Hypothalamus (tissue), 51 donors: ENCODE data around the gene TARP.
"Not testable (repeated sequence)": the region's sequence is repeated elsewhere in the genome, so short reads cannot be mapped to it uniquely, and the experiment has no call there.

Experiments
- DNase-seq, 51 donors: peaks; one replicate each; lab custom pipeline; 2025; lab: John Stamatoyannopoulos, UW

Gene TARP

GRCh38 chr7:38299275-38299931, 26.0 kb upstream of the TARP start:
- DNase-seq = no peak

DNA sequence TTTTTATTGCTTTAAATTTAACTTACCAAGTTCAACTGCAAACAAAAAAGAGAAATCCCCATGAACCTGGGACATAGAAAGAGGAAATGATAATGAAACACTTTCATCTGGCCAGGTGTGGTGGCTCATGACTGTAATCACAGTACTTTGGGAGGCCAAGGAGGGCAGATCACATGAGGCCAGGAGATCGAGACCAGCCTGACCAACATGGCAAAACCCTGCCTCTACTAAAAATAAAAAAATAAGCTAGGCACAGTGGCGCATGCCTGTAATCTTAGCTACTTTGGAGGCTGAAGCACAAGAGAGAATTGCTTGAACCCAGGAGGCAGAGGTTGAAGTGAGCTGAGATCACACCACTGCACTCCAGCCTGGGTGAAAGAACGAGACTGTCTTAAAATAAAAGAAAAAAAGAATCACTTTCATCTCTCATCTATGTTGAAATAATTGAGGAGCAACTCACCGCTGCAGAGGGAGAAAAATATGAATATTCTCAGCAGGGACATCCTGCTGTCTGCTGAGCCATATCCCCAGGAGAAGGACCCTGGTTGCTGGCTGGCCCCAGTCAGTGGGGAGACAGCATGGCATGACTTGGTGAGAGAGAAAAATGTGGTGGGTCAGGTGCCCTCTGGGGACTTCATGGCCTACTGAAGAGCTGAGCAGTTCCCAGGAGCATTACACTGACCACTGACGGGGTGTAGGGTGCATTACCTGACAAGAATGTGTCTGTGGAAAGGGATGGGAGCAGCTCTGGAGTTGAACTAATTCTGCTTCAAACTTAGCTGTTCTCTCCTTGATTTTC, 22.8 kb upstream of the TARP start:
- no peak for DNase-seq

DNA sequence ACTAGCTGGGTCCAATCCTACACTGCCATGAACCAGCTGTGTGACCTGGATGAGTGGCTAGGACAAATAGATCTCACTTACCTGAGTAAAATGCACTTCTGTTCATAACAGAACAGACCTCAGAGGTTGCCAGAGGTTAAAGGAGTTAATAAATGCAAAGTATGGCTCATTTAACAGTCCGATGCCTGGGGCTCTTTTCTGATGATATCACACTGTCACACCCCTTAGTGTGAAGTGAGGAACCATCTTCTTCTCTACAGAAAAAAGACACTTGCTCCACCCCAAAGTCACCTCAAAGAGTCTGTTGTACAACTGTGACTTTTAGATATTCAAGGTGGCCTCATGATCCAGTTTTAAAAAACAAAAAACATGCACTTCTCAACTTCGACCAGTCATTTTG, 21.5 kb upstream of the TARP start:
- DNase-seq = no peak

DNA sequence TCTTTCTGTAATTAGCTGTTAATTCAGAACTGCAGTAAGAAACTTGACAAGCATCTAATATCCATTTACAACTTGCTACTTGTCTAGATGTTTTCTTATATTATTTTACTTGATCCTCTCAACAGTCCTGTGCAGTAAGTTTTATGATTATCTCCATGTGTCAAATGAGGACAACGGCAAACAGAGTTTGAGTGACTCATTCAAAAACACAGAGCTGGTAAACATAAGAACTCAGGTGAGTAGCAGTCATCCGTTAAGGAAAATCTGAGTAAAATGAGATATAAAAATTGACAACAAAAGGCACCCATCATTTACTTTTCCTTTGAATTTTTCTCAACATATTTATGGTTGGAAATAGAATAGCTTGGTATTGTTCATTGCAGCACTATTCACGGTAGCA, 19.0 kb upstream of the TARP start:
- no peak for DNase-seq

GRCh38 chr7:38291650-38292049, 18.2 kb upstream of the TARP start:
- no peak for DNase-seq

GRCh38 chr7:38291117-38291647, 17.7 kb upstream of the TARP start:
- no peak for DNase-seq

DNA sequence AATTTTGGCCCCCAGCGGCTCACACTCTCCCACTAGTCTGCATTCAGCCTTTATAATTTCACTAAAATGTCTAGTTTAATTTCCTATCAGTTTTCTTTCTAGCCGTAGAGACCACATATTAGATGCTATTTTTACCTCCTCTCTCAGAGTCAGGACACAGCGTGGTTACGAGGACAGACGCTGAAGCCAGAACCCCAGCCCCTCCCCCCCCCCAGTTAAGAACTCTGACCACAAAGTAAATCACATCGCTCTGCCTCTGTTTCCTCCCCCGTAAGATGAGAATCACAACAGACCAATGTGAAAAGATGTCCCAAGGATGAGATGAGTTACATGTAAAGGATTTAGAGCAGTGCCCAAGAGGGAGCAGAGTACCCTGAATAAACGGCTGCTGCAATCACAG, 11.1 kb upstream of the TARP start:
- no peak for DNase-seq

DNA sequence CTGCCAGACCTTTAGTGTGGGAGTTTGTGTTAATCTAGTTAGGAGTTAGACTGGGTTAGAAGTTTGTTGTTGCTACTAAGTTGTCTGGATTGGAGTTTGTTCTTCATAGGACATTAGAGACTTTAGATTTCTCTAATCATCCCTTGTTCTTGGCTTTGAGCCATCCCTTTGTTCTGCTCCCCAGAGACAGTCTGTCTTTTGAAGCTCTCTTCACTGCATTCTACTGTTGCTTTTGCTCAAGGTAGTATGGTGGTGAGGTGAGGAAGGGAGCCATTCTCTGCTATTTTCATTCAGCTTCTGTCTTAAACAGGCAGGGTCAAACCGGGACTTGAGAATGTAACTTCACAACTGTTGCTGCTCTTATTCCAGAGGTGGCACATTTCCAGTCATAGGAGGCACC, 10.4 kb upstream of the TARP start:
- DNase-seq = no peak

GRCh38 chr7:38283107-38283506, 9.7 kb upstream of the TARP start:
- DNase-seq = no peak

- DNase-seq = no peak
Measured at GRCh38 chr7:38282081-38282480, 8.6 kb upstream of the TARP start.

DNA sequence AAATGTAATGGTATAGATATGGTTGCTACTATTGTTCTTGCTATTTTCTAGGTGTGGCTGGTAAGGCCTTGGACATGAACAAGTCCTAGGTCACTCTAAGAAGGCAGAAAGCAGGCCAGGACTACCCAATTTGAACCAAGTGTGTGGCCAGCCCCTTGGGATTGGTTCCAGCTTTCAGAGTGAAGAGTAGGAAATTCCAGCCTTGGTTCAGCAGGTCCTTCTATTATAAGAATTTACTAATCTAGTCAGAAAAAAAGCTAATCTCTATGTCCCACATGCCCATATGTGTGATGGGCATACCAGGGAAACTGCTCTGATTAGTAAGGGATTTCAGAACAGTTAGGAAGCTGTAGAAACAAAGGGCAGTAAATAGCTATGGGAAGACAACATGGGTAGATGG, 7.8 kb upstream of the TARP start:
- no peak for DNase-seq

- no peak for DNase-seq
Measured at GRCh38 chr7:38280707-38281106, 7.3 kb upstream of the TARP start.

DNA sequence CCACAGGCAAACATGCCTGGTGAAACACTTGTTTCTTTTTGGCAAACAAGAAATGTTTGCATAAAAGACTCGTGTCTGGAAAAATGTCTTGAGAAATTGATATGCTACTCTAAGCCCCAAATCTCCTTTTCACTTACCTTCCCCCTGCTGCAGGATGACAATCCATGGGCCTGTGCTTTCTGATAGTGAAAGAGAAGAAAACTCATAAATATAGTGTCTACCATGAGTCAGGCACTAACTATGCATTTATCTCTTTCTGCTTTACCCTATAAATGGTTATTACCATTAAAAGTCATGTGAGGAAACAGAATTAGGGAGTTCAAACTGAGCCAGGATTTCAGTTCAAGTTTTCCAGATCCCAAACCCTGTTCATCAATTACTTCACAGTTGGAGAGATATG, 6.6 kb upstream of the TARP start:
- no peak for DNase-seq

DNA sequence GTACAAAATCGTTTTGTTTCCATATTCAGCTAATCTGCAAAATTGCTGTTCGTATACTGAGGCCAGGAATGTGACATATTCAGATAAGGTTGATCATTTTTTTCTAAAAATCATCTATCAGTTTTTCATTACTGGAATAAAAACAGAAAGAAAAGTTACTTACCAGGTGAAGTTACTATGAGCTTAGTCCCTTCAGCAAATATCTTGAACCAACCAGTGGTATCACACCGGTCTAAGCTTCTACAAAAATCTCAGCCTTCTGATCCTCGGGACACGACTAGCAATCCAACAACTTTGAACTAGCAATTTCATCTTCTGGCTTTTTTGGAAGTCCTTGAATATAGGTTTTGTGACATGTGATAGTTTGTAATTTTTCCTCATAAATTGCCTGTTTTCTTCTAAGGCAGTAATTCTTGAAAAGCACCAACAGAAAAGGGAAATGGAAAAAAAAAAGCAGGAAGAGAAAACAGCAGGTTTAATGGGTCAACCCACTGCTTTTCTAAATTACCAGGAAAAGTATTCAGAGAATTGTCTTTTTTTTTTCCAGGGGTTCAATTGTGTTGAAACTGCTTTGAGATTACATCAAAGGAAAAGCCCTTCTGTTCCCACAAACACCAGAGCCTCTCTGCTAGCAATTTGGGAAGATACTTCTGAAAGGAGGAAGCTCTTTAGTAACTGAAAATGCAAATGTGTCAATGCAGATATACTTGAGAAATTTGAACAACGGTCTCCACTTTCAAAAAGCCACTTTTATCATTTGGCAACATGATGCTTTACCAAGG, 2.9 kb upstream of the TARP start:
- DNase-seq = no peak

GRCh38 chr7:38274927-38275620, 1.6 kb upstream of the TARP start:
- no peak for DNase-seq

DNA sequence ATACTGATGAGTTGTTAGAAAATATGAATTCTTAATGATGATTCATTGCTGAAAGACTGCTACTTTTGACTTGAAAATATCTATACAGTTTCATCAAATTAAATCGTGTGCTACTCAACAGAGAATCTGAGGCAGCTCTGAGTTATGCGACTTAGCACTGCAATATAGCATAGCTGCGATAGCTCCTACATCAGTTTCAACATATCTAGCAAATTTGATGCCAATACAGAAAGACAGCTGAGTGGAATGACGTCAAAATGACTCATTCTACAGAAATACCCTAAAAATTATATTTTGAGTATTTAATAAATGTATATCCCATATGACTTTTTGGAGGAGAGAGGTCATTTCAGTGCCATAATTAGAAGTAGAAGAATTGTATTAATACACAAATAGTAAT, 1.1 kb upstream of the TARP start:
- DNase-seq = no peak

DNA sequence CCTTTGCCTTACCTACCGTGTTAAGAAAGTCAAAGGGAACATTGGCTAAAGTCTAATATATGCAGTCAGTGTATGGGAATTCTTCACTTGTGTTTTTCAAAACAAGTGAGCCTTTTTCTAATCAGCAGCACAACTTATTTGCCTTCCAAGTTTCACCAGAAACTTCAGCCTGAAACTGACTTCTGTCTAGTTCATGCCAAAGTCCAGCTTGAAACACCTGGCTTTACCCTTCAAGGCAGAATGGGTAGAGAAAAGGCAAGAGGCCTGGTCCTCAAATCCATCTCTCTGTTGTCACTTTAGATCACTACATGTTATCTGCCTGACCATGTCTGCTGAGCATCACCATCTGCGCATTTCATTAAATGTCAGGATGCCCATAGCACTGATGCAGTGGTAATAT, 3.0 kb downstream of the TARP start:
- DNase-seq = not testable (repeated sequence)

GRCh38 chr7:38269704-38270346, 3.6 kb downstream of the TARP start:
- DNase-seq = not testable (repeated sequence)

- not testable (repeated sequence) for DNase-seq
Measured at GRCh38 chr7:38265958-38266357, 7.5 kb downstream of the TARP start.

GRCh38 chr7:38264602-38265001, 8.8 kb downstream of the TARP start:
- not testable (repeated sequence) for DNase-seq
